ENCODE data around the gene TRMT10A.
"Not testable (repeated sequence)": the region's sequence is repeated elsewhere in the genome, so short reads cannot be mapped to it uniquely, and the experiment has no call there.

Gene TRMT10A

DNA sequence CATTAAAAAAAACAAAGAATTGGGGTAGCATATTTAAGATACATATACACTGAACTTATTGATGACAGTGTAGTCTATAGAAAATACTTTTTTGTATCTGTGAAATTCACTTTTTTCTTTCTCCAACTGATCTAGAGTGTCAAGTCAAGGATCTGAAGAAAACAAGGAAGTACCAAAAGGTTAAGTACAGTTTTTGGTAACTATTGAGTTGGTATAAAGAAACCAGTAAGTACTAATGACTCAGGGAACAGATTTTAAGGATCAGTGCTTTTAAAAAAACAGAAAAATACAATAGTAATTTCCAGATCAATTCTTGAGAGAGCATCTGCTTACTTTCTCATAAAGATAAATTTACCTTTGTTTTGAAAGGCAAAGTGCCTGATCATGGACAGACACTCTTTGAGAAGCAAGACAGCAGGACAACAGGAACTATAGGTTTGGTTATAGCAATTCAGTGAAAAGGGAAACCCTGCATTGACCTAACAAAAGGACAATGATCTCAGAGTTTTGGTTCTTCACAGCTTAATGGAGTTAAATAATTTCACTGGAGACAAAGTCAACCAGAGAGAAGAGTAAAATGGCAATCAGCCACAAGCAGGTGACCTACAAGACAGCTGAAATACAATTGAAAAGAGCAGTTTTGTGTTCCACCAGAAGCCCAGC is 23.4 kb downstream of the TRMT10A start:
- no peaks in the 10 kb centered on the region for H3K27me3 ChIP-seq (ENCODE audit: control insufficient read depth, insufficient read depth, low read length)
- no peaks in the 10 kb centered on the region for H3K9me3 ChIP-seq (ENCODE audit: control insufficient read depth, insufficient read depth, low read depth, low read length)
- H3K36me3 ChIP-seq (ENCODE audit: control insufficient read depth, insufficient read depth, low read length), result no peaks in the 10 kb centered on the region
- H3K9ac ChIP-seq (ENCODE audit: low read length), result no peak overlapping the region
- no peaks in the 10 kb centered on the region for H3K4me1 ChIP-seq (ENCODE audit: control insufficient read depth, insufficient read depth, low read length)
- H3K4me3 ChIP-seq (ENCODE audit: low read depth, low read length), result no peak overlapping the region
- H3K27ac ChIP-seq (ENCODE audit: low read depth, low read length), result no peak overlapping the region

DNA sequence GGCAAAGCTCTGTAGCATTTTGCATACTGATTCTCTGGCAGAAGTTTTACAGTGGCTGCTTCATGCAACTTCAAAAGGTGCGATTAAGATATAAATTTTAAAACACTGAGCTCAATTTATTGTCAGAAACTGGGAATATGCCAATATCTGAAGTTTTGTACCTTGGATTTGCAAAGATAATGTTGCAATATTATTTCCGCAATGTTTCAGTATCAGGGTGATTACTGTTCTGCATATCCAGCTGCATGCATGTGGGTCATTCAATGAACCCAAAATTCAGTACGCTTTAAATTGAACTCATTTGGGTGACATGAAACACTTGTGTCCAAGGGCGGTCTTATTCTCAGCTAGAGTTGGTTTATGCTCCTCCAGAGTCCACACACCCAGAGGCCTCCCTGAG is 26.2 kb downstream of the TRMT10A start:
- Histone ChIP-seq H3K36me3 (ENCODE audit: control insufficient read depth, insufficient read depth, low read length) (no peaks in the 10 kb centered on the region), H3K9me3 (ENCODE audit: control insufficient read depth, insufficient read depth, low read depth, low read length) (no peaks in the 10 kb centered on the region), H3K4me1 (ENCODE audit: control insufficient read depth, insufficient read depth, low read length) (no peaks in the 10 kb centered on the region), H3K9ac (ENCODE audit: low read length) (no peak overlapping the region), H3K4me3 (ENCODE audit: low read depth, low read length) (no peak overlapping the region), H3K27ac (ENCODE audit: low read depth, low read length) (no peak overlapping the region), H3K27me3 (ENCODE audit: control insufficient read depth, insufficient read depth, low read length) (no peaks in the 10 kb centered on the region)

DNA sequence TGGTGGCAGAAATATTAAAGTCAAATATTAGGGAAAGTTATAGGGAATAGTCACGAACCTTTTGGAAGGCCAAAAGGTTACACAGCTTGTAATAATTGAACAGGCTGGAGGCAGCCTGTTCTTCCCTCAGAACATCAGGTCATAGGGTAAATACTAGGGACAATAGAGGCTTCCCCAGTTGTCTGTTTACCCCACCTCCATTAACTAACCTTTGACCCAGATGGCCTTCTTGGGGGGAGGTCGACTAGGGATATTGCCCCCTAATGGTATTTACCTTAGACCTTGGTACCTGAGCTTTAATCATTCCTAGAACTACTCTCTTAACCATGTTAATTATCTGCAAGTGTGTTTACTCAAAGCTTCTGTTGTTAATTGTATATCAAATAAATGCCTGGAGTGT is 27.0 kb downstream of the TRMT10A start:
- Histone ChIP-seq H3K36me3 (ENCODE audit: control insufficient read depth, insufficient read depth, low read length) (no peaks in the 10 kb centered on the region), H3K4me3 (ENCODE audit: low read depth, low read length) (no peak overlapping the region), H3K4me1 (ENCODE audit: control insufficient read depth, insufficient read depth, low read length) (no peaks in the 10 kb centered on the region), H3K9me3 (ENCODE audit: control insufficient read depth, insufficient read depth, low read depth, low read length) (no peaks in the 10 kb centered on the region), H3K27ac (ENCODE audit: low read depth, low read length) (no peak overlapping the region), H3K27me3 (ENCODE audit: control insufficient read depth, insufficient read depth, low read length) (no peaks in the 10 kb centered on the region), H3K9ac (ENCODE audit: low read length) (no peak overlapping the region)

DNA sequence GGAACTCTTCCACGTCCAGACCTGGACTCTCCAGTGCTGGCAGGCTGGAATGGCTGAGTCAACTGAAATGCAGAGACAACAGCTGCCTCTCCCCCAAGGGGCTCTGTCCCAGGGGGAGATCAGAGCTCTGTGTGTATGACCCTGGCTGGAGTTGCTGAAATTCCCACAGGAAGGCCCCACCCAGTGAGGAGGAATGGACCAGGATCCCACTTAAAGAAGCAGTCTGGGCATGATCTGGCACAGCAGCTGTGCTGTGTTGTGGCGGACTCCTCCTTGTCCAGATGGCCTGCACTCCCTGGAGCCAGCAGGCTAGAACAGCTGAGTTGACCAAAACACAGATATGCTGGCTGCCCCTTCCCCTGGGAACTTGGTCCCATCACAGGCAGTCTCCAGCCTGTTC is 27.6 kb downstream of the TRMT10A start:
- H3K36me3 ChIP-seq (ENCODE audit: control insufficient read depth, insufficient read depth, low read length), result no peaks in the 10 kb centered on the region
- no peak overlapping the region for H3K4me3 ChIP-seq (ENCODE audit: low read depth, low read length)
- H3K27me3 ChIP-seq (ENCODE audit: control insufficient read depth, insufficient read depth, low read length), result no peaks in the 10 kb centered on the region
- no peaks in the 10 kb centered on the region for H3K4me1 ChIP-seq (ENCODE audit: control insufficient read depth, insufficient read depth, low read length)
- H3K9me3 ChIP-seq (ENCODE audit: control insufficient read depth, insufficient read depth, low read depth, low read length), result no peaks in the 10 kb centered on the region
- H3K27ac ChIP-seq (ENCODE audit: low read depth, low read length), result no peak overlapping the region
- no peak overlapping the region for H3K9ac ChIP-seq (ENCODE audit: low read length)

DNA sequence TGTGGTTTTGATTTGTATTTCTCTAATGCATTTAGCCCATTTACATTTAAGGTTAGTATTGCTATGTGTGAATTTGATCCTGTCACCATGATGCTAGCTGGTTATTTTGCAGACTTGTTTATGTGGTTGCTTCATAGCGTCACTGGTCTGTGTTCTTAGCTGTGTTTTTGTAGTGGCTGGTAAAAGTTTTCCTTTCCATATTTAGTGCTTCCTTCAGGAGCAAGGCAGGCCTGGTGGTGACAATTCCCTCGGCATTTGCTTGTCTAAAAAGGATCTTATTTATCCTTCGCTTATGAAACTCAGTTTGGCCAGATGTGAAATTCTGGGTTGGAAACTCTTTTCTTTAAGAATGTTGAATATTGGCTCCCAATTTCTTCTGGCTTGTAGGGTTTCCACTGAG is 29.1 kb downstream of the TRMT10A start:
- not testable (repeated sequence) for H3K27me3 ChIP-seq (ENCODE audit: control insufficient read depth, insufficient read depth, low read length); H3K36me3 ChIP-seq (ENCODE audit: control insufficient read depth, insufficient read depth, low read length); H3K4me1 ChIP-seq (ENCODE audit: control insufficient read depth, insufficient read depth, low read length); H3K4me3 ChIP-seq (ENCODE audit: low read depth, low read length); H3K9me3 ChIP-seq (ENCODE audit: control insufficient read depth, insufficient read depth, low read depth, low read length); H3K9ac ChIP-seq (ENCODE audit: low read length); H3K27ac ChIP-seq (ENCODE audit: low read depth, low read length)

DNA sequence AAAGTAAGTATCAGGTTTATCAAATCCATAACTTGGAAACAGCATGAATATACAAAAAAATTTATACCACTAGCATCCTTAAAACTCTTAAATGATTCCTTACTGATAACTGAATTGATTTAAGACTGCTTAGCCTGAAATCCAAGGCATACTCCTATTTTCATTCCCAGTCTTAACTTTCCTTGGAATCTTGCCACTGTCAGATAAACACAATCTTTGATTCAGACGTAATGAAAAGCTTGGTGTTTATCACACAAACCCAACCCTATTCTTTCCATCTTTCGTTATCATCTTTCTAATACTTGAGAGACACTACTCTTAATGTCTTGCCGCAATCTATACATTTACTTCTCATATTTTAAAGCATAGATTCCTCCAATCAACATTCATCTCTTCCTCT is 33.9 kb downstream of the TRMT10A start:
- Histone ChIP-seq H3K4me1 (ENCODE audit: control insufficient read depth, insufficient read depth, low read length) (no peaks in the 10 kb centered on the region), H3K27ac (ENCODE audit: low read depth, low read length) (no peak overlapping the region), H3K27me3 (ENCODE audit: control insufficient read depth, insufficient read depth, low read length) (no peaks in the 10 kb centered on the region), H3K9me3 (ENCODE audit: control insufficient read depth, insufficient read depth, low read depth, low read length) (no peaks in the 10 kb centered on the region), H3K36me3 (ENCODE audit: control insufficient read depth, insufficient read depth, low read length) (no peaks in the 10 kb centered on the region), H3K4me3 (ENCODE audit: low read depth, low read length) (no peak overlapping the region), H3K9ac (ENCODE audit: low read length) (no peak overlapping the region)

DNA sequence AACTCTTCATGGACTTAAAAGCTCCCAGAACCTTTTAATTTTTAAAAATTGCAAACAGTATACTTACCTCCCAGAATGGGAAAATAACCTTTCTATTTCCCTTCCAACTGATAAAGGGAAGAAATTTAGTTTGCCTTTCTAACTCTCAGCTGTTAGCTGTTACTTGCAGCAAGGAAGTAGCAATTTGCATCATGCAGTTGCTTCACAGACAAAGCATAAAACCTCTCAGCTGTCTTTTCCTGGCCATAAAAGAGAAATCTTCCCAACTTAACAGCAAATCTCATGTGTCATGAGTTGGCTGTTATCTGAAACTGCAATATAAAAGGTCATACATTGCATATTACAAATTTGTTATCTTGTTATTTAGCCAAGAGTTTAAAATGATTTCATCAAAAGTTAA is 34.6 kb downstream of the TRMT10A start:
- Histone ChIP-seq H3K9ac (ENCODE audit: low read length) (no peak overlapping the region), H3K4me3 (ENCODE audit: low read depth, low read length) (no peak overlapping the region), H3K4me1 (ENCODE audit: control insufficient read depth, insufficient read depth, low read length) (no peaks in the 10 kb centered on the region), H3K27ac (ENCODE audit: low read depth, low read length) (no peak overlapping the region), H3K9me3 (ENCODE audit: control insufficient read depth, insufficient read depth, low read depth, low read length) (no peaks in the 10 kb centered on the region), H3K36me3 (ENCODE audit: control insufficient read depth, insufficient read depth, low read length) (no peaks in the 10 kb centered on the region), H3K27me3 (ENCODE audit: control insufficient read depth, insufficient read depth, low read length) (no peaks in the 10 kb centered on the region)

DNA sequence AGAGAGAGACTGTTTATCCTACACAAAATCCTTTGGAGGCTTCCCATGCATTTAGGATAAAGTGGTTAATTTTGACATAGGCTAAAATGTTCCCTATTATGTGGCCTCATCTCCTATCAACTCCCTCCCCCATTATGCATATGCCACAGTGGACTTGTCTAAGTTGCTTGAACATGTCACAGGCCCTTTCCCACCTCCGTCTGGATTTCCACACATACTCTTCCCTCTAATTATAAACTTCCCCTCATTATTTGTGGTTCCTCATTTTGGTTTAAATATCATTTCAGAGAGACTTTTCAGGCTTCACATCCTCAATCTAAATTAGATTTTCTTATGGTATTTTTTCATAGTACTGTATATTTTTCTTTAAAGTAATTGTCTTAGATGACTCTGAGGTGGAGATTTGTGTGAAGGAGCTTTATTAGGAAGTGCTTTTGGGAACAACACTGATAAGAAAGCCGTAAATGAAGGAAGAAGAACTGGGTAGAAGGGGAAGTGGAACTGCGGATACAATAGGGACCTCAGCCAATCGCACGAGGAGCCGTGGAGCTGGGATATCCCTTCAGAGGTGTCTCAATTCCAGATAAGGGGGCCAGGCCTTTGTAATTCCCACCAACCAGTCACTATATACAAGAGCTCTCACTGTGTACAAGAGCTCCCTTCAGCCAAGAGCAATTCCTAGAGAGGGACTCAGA is 45.1 kb downstream of the TRMT10A start:
- no peak overlapping the region for H3K4me3 ChIP-seq (ENCODE audit: low read depth, low read length)
- no peaks in the 10 kb centered on the region for H3K27me3 ChIP-seq (ENCODE audit: control insufficient read depth, insufficient read depth, low read length)
- no peaks in the 10 kb centered on the region for H3K4me1 ChIP-seq (ENCODE audit: control insufficient read depth, insufficient read depth, low read length)
- no peaks in the 10 kb centered on the region for H3K9me3 ChIP-seq (ENCODE audit: control insufficient read depth, insufficient read depth, low read depth, low read length)
- H3K9ac ChIP-seq (ENCODE audit: low read length), result no peak overlapping the region
- no peaks in the 10 kb centered on the region for H3K36me3 ChIP-seq (ENCODE audit: control insufficient read depth, insufficient read depth, low read length)
- no peak overlapping the region for H3K27ac ChIP-seq (ENCODE audit: low read depth, low read length)

DNA sequence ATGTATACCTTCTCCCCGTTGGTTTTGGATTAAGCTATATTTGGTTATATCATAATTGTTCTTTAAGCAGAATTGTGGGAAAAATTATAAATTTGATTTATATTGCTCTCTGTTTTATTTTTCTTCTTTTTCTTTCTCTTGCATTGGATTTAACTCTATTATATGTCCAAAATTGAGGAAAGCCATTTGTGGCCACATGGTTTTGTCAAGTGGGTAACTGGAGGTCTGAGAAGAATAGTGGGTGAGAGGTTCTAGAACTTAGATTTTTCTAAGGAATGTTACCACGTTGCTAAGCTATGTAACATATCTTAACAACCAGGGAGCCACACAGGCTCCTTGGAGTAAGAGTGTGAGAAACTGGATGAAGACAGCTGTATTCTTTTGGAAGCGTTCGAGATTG is 53.1 kb downstream of the TRMT10A start, which contains the start of gene C4orf17:
Gene C4orf17, plus strand, starts transcription at position 301 of the 400 bp plus-strand sequence. CDS start 2,061 bp downstream, outside the sequence.
- Histone ChIP-seq H3K27me3 (ENCODE audit: control insufficient read depth, insufficient read depth, low read length) (no peaks in the 10 kb centered on the region), H3K9ac (ENCODE audit: low read length) (no peak within 1 kb of the TSS), H3K36me3 (ENCODE audit: control insufficient read depth, insufficient read depth, low read length) (no peaks in the 10 kb centered on the region), H3K4me1 (ENCODE audit: control insufficient read depth, insufficient read depth, low read length) (no peaks in the 10 kb centered on the region), H3K27ac (ENCODE audit: low read depth, low read length) (no peak within 1 kb of the TSS), H3K4me3 (ENCODE audit: low read depth, low read length) (no peak within 1 kb of the TSS), H3K9me3 (ENCODE audit: control insufficient read depth, insufficient read depth, low read depth, low read length) (no peaks in the 10 kb centered on the region)

DNA sequence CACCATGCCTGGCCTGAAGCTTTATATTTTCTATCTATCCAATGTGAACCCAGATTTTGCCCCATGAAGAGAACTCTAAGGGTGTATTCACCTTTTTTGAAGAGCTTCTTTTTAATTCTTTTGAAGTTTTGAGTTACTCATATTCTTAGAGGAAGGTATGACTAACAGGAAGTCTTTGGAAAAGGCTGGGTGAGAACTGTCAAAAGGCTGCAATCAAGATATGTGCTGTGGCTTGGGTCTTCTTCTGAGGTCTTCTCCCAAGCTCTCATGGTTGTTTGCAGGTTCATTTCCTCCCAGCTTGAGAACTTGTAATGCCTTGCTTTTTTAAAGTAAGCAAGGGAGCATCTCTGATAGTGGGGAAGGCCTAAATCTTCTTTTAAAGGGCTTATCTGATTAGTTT is 56.1 kb downstream of the TRMT10A start:
- Histone ChIP-seq H3K36me3 (ENCODE audit: control insufficient read depth, insufficient read depth, low read length) (no peaks in the 10 kb centered on the region), H3K4me1 (ENCODE audit: control insufficient read depth, insufficient read depth, low read length) (no peaks in the 10 kb centered on the region; the same call in 1 of the 2 replicates), H3K27me3 (ENCODE audit: control insufficient read depth, insufficient read depth, low read length) (no peaks in the 10 kb centered on the region), H3K4me3 (ENCODE audit: low read depth, low read length) (no peak overlapping the region), H3K9ac (ENCODE audit: low read length) (no peak overlapping the region), H3K9me3 (ENCODE audit: control insufficient read depth, insufficient read depth, low read depth, low read length) (no peaks in the 10 kb centered on the region), H3K27ac (ENCODE audit: low read depth, low read length) (no peak overlapping the region)

DNA sequence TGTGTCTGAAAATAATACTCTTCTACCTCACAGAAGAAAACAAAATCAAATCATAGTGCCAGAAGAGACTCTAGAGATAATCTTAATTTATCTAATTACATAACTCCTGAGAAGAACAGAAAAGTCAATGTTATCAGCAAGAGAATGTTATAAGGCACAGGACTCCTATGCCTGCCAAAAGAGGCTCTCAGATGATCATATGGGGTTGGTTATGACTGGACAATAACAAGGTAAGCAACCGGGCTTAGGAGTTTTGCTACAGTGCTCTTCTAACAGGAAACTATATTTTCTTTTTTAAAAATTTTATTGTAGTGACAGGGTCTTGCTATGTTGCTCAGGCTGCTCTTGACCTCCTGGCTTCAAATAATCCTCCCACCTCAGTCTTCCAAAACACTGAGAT is 56.5 kb downstream of the TRMT10A start:
- Histone ChIP-seq H3K9ac (ENCODE audit: low read length) (no peak overlapping the region), H3K4me3 (ENCODE audit: low read depth, low read length) (no peak overlapping the region), H3K9me3 (ENCODE audit: control insufficient read depth, insufficient read depth, low read depth, low read length) (no peaks in the 10 kb centered on the region), H3K27me3 (ENCODE audit: control insufficient read depth, insufficient read depth, low read length) (no peaks in the 10 kb centered on the region), H3K4me1 (ENCODE audit: control insufficient read depth, insufficient read depth, low read length) (no peaks in the 10 kb centered on the region; the same call in 1 of the 2 replicates), H3K36me3 (ENCODE audit: control insufficient read depth, insufficient read depth, low read length) (no peaks in the 10 kb centered on the region), H3K27ac (ENCODE audit: low read depth, low read length) (no peak overlapping the region)

Data from HUES6 (cell line).